GM19239 (cell line): Measurements from ENCODE around the gene SLC46A2.

Experiments used
- DNase-seq: peaks from one replicate; pipeline ENCODE4 v3.0.0; 2011; ENCODE audit warnings: low spot score; ENCODE audit not compliant: insufficient read length
- FAIRE-seq: peaks from 2 replicates; lab custom pipeline; 2011; peaks lifted over from hg19 to GRCh38; lab: Jason Lieb, UNC

Gene SLC46A2

GRCh38 chr9:112861155-112861554 is 29.5 kb downstream of the SLC46A2 start:
- DNase-seq (no peak), FAIRE-seq (no peak)

GRCh38 chr9:112860451-112860850 is 30.2 kb downstream of the SLC46A2 start:
- no peak for DNase-seq
- FAIRE-seq = no peak

GRCh38 chr9:112858625-112859147 is 32.0 kb downstream of the SLC46A2 start:
- peak; percentile 28 for DNase-seq
- FAIRE-seq = peak; percentile 65

GRCh38 chr9:112858005-112858404 is 32.7 kb downstream of the SLC46A2 start:
- DNase-seq (no peak), FAIRE-seq (no peak)

GRCh38 chr9:112856843-112857242 is 33.8 kb downstream of the SLC46A2 start:
- FAIRE-seq = no peak

GRCh38 chr9:112856200-112856599 is 34.5 kb downstream of the SLC46A2 start:
- DNase-seq (no peak), FAIRE-seq (no peak)

More at GRCh38 chr9:112856843-112857242, 33.8 kb downstream of the SLC46A2 start:
- DNase-seq = no peak

- DNase-seq = no peak
- FAIRE-seq = no peak
Measured at GRCh38 chr9:112854657-112855056, 36.0 kb downstream of the SLC46A2 start.

- DNase-seq (no peak), FAIRE-seq (no peak)
Measured at GRCh38 chr9:112853882-112854585, 36.6 kb downstream of the SLC46A2 start.

- FAIRE-seq (no peak), DNase-seq (no peak)
Measured at GRCh38 chr9:112852741-112853504, 37.8 kb downstream of the SLC46A2 start.

GRCh38 chr9:112850840-112851239 is 39.8 kb downstream of the SLC46A2 start:
- no peak for FAIRE-seq
- DNase-seq = no peak

GRCh38 chr9:112849363-112849922 is 41.2 kb downstream of the SLC46A2 start:
- DNase-seq (no peak), FAIRE-seq (no peak)

- no peak for FAIRE-seq
Measured at GRCh38 chr9:112848316-112849151, 42.1 kb downstream of the SLC46A2 start.

GRCh38 chr9:112846528-112847488 is 43.9 kb downstream of the SLC46A2 start:
- FAIRE-seq (no peak), DNase-seq (no peak)

More at GRCh38 chr9:112848316-112849151, 42.1 kb downstream of the SLC46A2 start:
- DNase-seq = no peak

- DNase-seq (peak; percentile 68), FAIRE-seq (peak; percentile 91)
Measured at GRCh38 chr9:112844771-112845542, 45.7 kb downstream of the SLC46A2 start.

- no peak for FAIRE-seq
- no peak for DNase-seq
Measured at GRCh38 chr9:112842555-112842954, 48.1 kb downstream of the SLC46A2 start.

GRCh38 chr9:112841261-112841660 is 49.4 kb downstream of the SLC46A2 start:
- FAIRE-seq = no peak

GRCh38 chr9:112839331-112839730 is 51.3 kb downstream of the SLC46A2 start:
- no peak for FAIRE-seq

More at GRCh38 chr9:112841261-112841660, 49.4 kb downstream of the SLC46A2 start:
- DNase-seq = no peak

GRCh38 chr9:112838342-112838741 is 52.3 kb downstream of the SLC46A2 start:
- FAIRE-seq (no peak), DNase-seq (no peak)

More at GRCh38 chr9:112839331-112839730, 51.3 kb downstream of the SLC46A2 start:
- DNase-seq = no peak
